ENCODE data around the gene PTPN9. TPM values are rescaled to one million over a fixed set of nuclear protein-coding genes. Genes with fewer than 3 reads are reported as not detected.

The PTPN9 gene
- total and polyA plus RNA-seq, 2 of the 13 experiments (the other 11 are each of a cell fraction or from before 2014, with no cell fraction given): 16.6 to 19.9 TPM

DNA sequence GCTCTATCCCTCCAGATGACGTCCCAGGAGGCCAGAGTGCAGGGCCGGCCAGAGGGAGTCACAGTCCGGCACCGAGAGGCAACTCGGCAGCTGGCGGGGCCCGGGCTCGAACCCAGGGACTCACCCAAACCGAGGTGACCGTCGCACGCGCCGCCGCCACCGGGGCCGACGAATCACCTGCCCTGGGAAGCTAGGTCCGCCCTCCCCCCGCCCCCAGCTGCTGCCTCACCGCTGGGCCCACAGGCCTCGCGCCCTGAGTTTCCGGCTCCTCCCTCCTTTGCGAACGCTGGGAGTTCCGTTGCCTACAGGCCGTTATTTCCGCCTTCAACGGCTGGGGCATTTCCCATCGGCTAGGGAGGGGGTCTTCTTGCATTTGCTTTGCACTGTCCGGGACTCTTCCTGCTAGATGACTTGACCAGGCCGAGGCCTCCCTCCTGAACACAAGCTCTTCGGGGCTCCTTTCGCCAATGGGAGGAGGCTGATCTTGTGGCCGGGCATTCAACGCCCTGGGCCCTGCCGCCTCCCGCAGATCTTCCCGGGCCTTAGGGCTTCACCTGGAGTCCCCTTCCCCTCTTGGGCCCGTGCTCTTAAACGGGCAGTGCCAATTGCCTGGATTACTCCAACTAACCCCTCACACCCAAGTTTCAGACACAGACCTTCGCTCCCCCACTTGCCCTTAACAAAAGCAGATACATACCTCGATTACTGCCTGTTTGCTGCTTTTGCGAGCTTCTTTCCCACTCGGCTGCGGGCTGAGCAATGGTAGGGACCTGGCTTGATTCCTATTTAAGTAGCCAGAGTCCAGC, 46.6 kb upstream of the PTPN9 start, which contains the start of gene SNUPN (continued):
- no peak; the same call in 1 of the 2 replicates for TF ChIP-seq ZNF615 (CRISPR knock-in tag; IDR thresholded peaks at IDR 0.05; ENCODE audit: borderline replicate concordance)
- TF ChIP-seq, protein P1, sequence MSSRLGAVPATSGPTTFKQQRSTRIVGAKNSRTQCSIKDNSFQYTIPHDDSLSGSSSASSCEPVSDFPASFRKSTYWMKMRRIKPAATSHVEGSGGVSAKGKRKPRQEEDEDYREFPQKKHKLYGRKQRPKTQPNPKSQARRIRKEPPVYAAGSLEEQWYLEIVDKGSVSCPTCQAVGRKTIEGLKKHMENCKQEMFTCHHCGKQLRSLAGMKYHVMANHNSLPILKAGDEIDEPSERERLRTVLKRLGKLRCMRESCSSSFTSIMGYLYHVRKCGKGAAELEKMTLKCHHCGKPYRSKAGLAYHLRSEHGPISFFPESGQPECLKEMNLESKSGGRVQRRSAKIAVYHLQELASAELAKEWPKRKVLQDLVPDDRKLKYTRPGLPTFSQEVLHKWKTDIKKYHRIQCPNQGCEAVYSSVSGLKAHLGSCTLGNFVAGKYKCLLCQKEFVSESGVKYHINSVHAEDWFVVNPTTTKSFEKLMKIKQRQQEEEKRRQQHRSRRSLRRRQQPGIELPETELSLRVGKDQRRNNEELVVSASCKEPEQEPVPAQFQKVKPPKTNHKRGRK (CRISPR knock-in tag; IDR thresholded peaks at IDR 0.05): no peak
- TF ChIP-seq, protein P2, sequence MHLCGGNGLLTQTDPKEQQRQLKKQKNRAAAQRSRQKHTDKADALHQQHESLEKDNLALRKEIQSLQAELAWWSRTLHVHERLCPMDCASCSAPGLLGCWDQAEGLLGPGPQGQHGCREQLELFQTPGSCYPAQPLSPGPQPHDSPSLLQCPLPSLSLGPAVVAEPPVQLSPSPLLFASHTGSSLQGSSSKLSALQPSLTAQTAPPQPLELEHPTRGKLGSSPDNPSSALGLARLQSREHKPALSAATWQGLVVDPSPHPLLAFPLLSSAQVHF (CRISPR knock-in tag; IDR thresholded peaks at IDR 0.05): no peak
- TF ChIP-seq, protein P3, sequence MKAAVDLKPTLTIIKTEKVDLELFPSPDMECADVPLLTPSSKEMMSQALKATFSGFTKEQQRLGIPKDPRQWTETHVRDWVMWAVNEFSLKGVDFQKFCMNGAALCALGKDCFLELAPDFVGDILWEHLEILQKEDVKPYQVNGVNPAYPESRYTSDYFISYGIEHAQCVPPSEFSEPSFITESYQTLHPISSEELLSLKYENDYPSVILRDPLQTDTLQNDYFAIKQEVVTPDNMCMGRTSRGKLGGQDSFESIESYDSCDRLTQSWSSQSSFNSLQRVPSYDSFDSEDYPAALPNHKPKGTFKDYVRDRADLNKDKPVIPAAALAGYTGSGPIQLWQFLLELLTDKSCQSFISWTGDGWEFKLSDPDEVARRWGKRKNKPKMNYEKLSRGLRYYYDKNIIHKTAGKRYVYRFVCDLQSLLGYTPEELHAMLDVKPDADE (CRISPR knock-in tag; IDR thresholded peaks at IDR 0.05): no peak
- no peak for TF ChIP-seq CEBPB (IDR thresholded peaks at IDR 0.05; ENCODE audit: borderline replicate concordance, low read depth, low read length)
- TF ChIP-seq SKI (IDR thresholded peaks at IDR 0.05; ENCODE audit: partially characterized antibody): no peak
- peak; percentile 88; the same call in 1 of the 2 replicates for TF ChIP-seq YEATS2 (CRISPR knock-in tag; IDR thresholded peaks at IDR 0.05; ENCODE audit: borderline replicate concordance)
- peak; percentile 81; the same call in 1 of the 2 replicates for TF ChIP-seq TAF1 (CRISPR knock-in tag; IDR thresholded peaks at IDR 0.05)
- TF ChIP-seq TRIM24 (CRISPR knock-in tag; IDR thresholded peaks at IDR 0.05): no peak
- TF ChIP-seq AKAP8 (CRISPR knock-in tag; IDR thresholded peaks at IDR 0.05): 0 out of 2 replicates have a peak, but pooled peaks have one; percentile 14
- peak; percentile 94 for TF ChIP-seq HNRNPLL (IDR thresholded peaks at IDR 0.05; ENCODE audit: low read depth, low read length, poor library complexity, severe bottlenecking)
- no peak; the same call in 1 of the 2 replicates for TF ChIP-seq KLF15 (CRISPR knock-in tag; IDR thresholded peaks at IDR 0.05; ENCODE audit: borderline replicate concordance)
- TF ChIP-seq, protein P4, sequence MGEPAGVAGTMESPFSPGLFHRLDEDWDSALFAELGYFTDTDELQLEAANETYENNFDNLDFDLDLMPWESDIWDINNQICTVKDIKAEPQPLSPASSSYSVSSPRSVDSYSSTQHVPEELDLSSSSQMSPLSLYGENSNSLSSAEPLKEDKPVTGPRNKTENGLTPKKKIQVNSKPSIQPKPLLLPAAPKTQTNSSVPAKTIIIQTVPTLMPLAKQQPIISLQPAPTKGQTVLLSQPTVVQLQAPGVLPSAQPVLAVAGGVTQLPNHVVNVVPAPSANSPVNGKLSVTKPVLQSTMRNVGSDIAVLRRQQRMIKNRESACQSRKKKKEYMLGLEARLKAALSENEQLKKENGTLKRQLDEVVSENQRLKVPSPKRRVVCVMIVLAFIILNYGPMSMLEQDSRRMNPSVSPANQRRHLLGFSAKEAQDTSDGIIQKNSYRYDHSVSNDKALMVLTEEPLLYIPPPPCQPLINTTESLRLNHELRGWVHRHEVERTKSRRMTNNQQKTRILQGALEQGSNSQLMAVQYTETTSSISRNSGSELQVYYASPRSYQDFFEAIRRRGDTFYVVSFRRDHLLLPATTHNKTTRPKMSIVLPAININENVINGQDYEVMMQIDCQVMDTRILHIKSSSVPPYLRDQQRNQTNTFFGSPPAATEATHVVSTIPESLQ (CRISPR knock-in tag; conservative IDR thresholded peaks at IDR 0.05): no peak
- TF ChIP-seq HHEX (CRISPR knock-in tag; IDR thresholded peaks at IDR 0.05): no peak
- TF ChIP-seq ZNF572 (CRISPR knock-in tag; IDR thresholded peaks at IDR 0.05): peak; percentile 76; the same call in 1 of the 2 replicates
- TF ChIP-seq SIX4 (CRISPR knock-in tag; IDR thresholded peaks at IDR 0.05): no peak
- TF ChIP-seq, protein P5, sequence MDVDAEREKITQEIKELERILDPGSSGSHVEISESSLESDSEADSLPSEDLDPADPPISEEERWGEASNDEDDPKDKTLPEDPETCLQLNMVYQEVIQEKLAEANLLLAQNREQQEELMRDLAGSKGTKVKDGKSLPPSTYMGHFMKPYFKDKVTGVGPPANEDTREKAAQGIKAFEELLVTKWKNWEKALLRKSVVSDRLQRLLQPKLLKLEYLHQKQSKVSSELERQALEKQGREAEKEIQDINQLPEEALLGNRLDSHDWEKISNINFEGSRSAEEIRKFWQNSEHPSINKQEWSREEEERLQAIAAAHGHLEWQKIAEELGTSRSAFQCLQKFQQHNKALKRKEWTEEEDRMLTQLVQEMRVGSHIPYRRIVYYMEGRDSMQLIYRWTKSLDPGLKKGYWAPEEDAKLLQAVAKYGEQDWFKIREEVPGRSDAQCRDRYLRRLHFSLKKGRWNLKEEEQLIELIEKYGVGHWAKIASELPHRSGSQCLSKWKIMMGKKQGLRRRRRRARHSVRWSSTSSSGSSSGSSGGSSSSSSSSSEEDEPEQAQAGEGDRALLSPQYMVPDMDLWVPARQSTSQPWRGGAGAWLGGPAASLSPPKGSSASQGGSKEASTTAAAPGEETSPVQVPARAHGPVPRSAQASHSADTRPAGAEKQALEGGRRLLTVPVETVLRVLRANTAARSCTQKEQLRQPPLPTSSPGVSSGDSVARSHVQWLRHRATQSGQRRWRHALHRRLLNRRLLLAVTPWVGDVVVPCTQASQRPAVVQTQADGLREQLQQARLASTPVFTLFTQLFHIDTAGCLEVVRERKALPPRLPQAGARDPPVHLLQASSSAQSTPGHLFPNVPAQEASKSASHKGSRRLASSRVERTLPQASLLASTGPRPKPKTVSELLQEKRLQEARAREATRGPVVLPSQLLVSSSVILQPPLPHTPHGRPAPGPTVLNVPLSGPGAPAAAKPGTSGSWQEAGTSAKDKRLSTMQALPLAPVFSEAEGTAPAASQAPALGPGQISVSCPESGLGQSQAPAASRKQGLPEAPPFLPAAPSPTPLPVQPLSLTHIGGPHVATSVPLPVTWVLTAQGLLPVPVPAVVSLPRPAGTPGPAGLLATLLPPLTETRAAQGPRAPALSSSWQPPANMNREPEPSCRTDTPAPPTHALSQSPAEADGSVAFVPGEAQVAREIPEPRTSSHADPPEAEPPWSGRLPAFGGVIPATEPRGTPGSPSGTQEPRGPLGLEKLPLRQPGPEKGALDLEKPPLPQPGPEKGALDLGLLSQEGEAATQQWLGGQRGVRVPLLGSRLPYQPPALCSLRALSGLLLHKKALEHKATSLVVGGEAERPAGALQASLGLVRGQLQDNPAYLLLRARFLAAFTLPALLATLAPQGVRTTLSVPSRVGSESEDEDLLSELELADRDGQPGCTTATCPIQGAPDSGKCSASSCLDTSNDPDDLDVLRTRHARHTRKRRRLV (CRISPR knock-in tag; IDR thresholded peaks at IDR 0.05): peak; percentile 82; the same call in 1 of the 2 replicates
- TF ChIP-seq KLF6 (CRISPR knock-in tag; IDR thresholded peaks at IDR 0.05): 0 out of 2 replicates have a peak, but pooled peaks have one; percentile 56

Data from HepG2 (cell line).